GM21576 (cell line): Measurements from ENCODE around the gene ASS1.

ENCODE experiments used
- ATAC-seq: cut with Tn5 transposase; IDR thresholded peaks from one replicate; pipeline ENCODE4 v1.9.1; 2021; ENCODE audit warnings: mild to moderate bottlenecking, moderate library complexity; ENCODE audit not compliant: unreplicated experiment

The ASS1 gene

GRCh38 chr9:130451509-130452388 lies 7.0 kb downstream of the ASS1 start:
- no peak for ATAC-seq

- ATAC-seq = no peak
Measured at GRCh38 chr9:130452835-130453234, 8.1 kb downstream of the ASS1 start.

DNA sequence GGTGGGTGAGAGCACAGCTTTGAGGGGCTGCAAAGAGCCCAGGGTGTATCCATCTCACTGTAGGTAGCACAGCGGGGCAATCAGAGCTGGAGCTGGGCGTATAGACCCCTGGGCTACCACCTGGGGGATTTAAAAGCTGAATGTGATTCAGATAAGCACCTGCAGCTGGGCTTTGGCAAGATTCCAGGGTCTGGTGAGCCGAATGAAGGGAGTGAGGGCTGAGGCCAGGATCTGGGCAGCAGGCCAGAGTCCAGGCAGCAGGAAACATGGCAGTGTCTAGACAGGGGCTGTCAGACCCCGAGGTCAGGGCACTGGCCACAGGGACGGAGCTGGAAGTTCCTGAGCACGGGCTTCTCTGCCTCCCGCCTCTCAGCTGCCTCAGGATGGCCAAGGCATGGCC lies 8.7 kb downstream of the ASS1 start:
- ATAC-seq = no peak

GRCh38 chr9:130454096-130454811 lies 9.5 kb downstream of the ASS1 start:
- no peak for ATAC-seq

DNA sequence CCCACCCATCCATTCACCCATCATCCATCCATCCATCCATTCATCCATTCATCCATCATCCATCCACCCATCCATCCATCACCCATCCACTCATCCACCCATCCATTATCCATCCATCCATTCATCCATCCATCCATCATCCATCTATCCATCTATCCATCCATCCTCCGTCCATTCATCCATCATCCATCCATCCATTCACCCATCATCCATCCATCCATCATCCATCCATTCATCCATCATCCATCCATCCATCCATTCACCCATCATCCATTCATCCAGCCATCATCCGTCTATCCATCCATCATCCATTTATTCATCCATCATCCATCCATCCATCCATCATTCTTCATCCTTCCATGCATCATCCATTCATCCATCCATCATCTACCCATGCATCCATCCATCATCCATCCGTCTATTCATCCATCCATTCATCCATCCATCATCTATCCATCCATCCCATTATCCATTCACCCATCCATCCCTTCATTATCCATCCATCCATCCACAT lies 10.1 kb downstream of the ASS1 start:
- ATAC-seq = no peak

DNA sequence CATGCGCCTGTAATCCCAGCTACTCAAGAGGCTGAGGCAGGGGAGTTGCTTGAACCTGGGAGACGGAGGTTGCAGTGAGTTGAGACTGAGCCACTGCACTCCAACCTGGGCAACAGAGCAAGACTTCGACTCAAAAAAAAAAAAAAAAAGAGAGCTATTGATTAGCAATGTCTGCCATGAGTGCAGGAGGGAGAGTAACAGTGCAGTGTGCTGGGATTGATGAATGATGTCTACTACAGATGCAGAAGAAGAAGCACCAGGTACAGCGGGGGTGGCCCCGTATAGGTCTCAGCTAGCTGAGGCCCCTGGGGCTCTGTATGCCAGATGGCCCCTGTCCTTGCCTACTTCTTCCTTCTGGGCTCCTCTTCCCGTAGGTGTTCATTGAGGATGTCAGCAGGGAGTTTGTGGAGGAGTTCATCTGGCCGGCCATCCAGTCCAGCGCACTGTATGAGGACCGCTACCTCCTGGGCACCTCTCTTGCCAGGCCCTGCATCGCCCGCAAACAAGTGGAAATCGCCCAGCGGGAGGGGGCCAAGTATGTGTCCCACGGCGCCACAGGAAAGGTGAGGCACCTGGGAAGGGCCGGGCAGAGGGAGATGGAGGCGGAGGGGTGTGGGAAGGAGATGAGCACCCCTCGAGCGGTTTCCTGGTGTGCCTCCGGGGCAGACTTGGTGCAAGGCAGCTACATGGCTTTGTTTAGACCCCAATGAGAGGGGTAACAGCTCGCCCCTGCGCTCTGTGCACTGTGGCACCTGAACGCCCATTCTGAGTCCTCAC lies 13.5 kb downstream of the ASS1 start:
- ATAC-seq = no peak

- ATAC-seq = no peak
Measured at GRCh38 chr9:130458804-130459067, 14.0 kb downstream of the ASS1 start.

- no peak for ATAC-seq
Measured at GRCh38 chr9:130459151-130459550, 14.4 kb downstream of the ASS1 start.

- ATAC-seq = no peak
Measured at GRCh38 chr9:130459941-130460669, 15.3 kb downstream of the ASS1 start.

DNA sequence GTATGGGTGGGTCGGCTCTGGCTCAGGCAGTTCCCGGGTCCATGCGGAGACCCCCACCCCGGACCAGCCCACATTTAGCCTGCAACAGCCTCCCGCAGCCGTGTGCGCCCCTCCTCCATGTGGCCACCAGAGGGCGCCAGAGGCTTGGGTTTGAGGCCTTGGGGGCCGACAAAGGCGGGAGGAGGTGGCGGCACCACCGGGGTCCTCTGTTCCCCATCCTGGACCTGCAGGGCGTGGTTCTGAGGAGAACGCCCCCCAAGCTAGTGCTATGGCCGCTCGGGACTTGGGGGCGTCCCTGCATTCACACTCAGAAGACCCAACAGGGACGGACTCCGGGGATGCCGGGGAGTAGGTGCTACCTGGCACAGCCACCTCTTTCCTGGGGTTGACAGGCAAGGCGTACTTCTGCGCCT lies 16.5 kb downstream of the ASS1 start:
- ATAC-seq = no peak

DNA sequence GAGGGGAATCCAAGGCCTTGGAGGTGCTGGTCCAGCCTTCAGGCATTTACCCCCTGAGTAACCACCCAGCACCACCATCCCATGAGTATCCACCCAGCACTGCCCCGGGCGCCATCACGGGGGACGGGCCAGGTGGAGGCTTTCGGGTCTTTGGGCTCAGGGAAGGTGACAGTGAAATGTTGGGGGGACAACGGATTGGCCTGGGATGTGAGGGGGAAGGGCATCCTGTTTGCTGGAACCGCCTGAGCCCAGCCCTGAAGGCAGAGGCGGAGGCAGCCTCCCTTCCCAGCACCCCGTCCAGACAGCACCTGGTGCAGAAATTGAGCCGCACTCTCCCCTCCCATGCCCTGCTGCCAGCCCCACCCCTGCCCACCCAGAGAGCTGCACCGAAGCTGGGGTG lies 17.0 kb downstream of the ASS1 start:
- no peak for ATAC-seq

DNA sequence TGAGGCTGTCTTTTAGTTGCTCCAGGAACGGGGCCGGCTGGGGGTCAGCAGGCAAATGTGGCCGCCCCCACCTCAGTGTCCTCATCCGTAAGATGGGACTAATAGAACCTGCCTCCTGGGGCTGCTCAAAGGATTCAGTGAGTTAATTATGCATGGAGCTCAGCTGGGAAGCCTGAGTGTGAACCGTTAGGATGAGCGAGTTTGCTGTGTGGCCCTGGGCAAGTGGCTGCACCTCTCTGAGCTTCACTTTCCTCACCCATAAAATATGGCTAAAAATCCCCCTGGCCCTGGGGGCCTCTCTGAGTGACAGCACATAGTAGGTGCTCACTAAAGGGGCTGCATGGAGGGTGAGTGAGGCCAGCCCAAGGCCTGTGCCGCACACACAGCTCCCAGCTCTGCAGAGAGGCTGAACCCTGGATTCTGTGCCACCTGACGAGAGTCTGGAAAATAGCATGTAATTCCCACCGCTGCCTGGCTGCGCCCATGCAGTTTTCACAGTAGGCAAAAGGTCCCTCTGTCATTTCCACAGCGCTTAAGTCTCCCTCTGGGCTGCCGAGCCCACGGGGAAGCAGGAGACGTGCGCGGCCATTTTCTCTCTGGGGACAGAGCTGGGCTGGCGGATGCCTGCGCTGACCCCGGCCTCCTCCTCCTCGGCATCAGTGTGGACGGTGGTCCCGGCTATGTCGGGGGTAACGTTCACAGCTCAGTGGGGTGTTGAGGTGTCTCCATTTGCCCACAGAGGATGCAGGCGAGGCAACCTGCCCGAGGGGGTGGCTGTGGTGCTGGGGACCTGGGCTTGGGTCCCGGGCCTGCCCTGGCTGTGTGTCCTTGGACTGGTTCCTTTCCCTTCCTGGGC lies 18.2 kb downstream of the ASS1 start:
- ATAC-seq = no peak

GRCh38 chr9:130463763-130464745 lies 19.3 kb downstream of the ASS1 start:
- ATAC-seq = no peak

DNA sequence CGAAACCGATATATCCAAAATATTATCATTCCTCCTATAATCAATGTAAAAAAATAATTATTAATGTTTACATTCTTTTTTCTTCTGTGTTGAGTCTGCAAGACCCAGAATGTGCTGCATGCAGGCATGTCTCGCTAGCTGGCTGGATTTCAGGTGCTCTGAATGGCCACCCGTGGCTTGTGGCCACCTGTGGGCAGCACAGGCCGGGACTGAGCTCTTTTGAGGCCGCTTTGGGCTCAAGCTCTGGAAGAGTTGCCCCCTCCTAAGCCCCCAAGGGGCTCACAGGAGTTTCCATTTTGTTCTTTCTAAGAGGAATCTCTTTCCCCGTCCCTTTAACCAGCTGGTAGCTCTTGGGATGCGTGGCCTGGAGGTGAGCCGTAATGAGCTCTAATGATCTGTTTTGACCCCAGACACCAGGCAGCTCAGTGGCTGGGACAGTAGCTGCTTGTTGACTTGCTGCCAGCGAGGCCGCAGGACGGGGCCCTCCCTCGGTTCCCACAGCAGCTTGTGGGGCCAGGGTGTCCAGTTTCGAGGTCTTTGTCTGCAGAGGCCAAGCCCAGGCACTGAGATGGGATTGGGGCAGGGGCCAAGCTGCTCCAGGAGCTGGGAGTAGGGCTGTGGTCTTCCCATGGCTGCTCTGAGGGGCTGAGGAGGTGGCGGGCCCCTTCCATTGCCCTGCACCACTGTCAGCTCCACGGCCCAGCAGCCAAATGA lies 20.8 kb downstream of the ASS1 start:
- ATAC-seq = no peak

- ATAC-seq = no peak
Measured at GRCh38 chr9:130466537-130467217, 21.9 kb downstream of the ASS1 start.

DNA sequence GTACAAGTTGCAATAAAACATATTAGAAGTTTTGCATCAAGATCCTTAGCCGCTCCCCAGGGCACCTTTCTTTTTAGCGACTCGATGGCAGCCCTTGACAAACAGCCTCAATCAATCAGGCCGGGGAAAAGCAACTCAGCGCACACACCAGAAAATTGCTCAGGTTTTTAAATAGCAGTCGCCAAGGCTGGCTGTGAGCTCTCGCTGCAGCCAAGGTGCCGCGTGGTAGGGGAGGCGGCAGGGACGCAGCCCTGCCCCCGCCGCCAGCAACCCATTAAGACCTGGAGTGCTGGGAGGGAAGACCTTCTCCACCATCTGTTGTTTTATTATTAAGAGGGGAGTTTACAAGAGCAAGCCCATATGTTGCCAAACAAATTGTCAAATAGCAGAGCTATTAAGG lies 22.6 kb downstream of the ASS1 start:
- no peak for ATAC-seq

DNA sequence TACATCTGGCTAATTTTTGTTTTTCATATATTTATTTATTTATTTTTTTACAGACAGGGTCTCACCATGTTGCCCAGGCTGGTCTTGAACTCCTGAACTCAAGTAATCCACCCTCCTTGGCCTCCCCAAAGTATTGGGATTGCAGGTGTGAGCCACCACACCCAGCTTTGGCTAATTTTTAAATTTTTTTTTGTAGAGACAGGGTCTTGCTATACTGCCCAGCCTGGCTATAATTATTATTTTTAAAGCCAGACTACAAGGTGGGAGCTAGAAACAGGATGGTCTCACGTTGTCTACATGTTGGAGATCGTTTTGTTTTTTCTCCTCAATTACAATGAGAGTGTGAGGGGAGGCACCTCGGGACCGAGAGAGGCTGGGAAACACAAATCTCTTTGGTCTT lies 23.8 kb downstream of the ASS1 start:
- no peak for ATAC-seq

GRCh38 chr9:130470269-130470668 lies 25.5 kb downstream of the ASS1 start:
- ATAC-seq = no peak
